Fibroblast of villous mesenchyme (primary cell): Measurements from ENCODE around the gene DEDD2. TPM values are rescaled to one million over a fixed set of nuclear protein-coding genes. Genes with fewer than 3 reads are reported as not detected.

Experiments used
- DNase-seq: peaks from one replicate; pipeline ENCODE4 v3.0.0-alpha.2; 2010; ENCODE audit warnings: low read depth
- H3K4me3 ChIP-seq: 2 replicates; pipeline ENCODE4 v1.5.1; 2011; ENCODE audit warnings: low read depth, mild to moderate bottlenecking, low read length
- CTCF ChIP-seq: IDR thresholded peaks from 2 replicates; pipeline ENCODE4 v1.5.1; 2012; ENCODE audit warnings: low read depth, mild to moderate bottlenecking, low read length; ENCODE audit not compliant: insufficient read depth
- total RNA-seq: library from RNA; depleted of rRNA; stranded (reverse); fragments of >200 nt; gene quantifications from 2 replicates; pipeline ENCODE4 v1.2.3, GENCODE V29; 2012

DEDD2 gene
- total RNA-seq, 1 donor = 15.1 TPM

DNA sequence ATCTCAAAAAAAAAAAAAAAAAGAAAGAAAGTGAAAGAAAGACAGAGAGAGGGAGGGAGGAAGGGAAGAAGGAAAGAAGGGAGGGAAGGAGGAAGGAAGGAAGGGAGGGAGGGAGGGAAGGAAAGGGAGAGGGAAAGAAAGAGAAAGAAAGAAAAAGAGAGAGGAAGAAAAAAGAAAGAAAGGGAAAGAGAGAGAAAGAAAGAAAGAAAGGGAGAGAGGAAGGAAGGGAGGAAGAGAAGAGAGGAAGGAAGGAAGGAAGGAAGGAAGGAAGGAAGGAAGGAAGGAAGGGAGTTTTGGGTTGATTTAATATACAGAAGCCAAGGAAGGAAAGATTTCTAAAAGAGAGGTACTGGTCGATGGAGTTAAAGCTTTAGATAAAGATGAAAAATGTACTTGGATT lies 28.8 kb downstream of the DEDD2 start:
- H3K4me3 ChIP-seq = no peak overlapping the region
- TF ChIP-seq CTCF = no peak
- DNase-seq = no peak

DNA sequence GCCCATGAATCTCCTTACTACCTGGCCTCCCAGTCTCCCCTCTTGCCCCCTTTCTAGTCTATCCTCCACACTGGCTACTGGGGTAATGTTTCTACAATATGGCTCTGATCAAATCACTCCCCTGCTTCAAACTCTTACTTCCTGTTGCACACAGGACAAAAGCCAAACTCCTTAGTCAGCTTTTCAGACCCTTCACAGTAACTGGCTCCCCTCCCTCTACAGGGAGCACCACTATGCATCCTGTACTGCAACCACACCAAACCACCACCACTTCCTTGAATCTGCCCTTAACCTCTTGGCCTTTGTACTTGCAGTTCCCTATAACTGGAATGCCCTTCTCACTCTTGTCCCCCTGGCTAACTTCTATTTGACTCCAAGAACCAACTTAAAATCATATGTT lies 32.2 kb downstream of the DEDD2 start:
- DNase-seq = no peak
- TF ChIP-seq CTCF = no peak
- H3K4me3 ChIP-seq = no peak overlapping the region

- peak; percentile 89 for TF ChIP-seq CTCF
- DNase-seq = peak; percentile 80
- no peak overlapping the region for H3K4me3 ChIP-seq
These were observed 33.0 kb downstream of the DEDD2 start for GRCh38 chr19:42184401-42184861.

DNA sequence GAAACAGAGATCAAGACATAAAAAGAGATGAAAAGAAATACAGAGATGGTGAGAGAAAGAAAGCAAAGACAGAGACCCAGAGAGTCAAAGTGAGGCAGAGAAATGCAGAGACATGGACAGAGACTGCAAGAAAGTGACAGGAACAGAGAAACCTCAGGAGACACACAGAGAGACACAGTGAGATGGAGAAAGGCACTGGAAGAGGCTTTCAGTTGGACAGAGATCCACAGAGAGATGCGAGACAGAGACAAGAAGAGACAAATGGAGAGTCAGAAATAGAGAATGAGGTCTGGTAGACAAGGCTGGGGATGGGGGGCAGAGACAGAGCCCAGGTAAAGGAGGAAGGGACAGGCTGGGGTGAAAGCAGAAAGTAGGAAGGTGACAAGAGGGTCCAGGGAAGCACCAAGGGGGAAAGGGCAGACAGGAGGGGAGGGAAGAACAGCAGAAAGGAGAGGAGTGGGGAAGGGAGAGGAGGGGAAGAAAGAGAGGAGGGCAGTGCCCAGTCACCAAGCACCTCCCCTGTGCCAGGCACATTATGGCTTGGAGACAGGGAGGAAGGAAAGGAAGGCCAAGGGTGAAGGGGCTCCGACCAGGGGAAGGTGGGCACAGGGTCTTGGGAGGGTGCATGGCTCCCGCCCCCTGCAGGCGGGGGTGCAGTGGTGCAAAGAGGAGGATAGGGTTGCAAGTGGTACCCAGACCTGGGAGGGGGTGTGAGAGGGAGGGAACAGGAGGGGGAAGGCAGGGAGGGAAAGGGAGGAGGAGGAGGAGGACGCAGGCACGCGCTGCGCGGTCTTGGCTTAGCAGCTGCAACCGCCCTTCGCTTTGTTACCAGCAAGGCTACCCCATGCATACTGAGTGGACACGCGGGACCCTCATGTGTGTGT lies 38.4 kb downstream of the DEDD2 start:
- no peak for TF ChIP-seq CTCF
- H3K4me3 ChIP-seq = no peak overlapping the region
- no peak for DNase-seq

- no peak overlapping the region for H3K4me3 ChIP-seq
- TF ChIP-seq CTCF = no peak
- no peak for DNase-seq
These were observed 39.8 kb downstream of the DEDD2 start for GRCh38 chr19:42177686-42178019.

DNA sequence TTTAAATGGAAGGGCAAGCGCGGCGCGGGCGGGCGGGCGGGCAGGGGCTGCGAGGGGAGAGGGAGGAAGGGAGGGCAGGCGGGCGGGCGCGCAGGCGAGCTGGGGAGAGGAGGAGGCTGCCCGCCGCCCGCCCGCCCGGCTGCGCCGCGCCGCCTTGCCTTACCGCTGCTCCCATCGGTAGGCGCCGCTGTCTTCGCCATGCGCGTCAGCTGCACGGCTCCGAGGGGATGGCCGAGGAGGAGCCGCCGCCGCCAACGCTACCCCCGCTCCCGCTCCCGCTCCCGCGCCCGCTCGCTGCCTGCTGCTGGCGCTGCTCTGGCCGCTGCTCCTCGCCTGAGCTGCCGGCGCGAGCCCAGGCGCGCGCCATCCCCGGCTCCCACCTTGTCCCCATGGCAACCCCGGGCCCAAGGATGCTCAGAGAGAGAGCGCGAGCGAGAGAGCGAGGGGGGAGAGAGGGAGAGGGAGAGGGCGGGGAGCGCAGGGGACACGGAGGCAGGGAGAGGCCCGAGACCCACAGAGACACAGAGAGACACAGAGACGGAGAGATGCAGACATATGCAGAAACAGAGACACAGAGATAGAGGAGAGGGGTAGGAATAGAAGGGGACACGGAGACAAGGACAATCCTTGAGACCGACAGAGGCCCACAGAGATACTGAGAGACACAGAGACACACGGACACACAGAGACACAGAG lies 40.3 kb downstream of the DEDD2 start:
- H3K4me3 ChIP-seq = peak overlapping the region; percentile 53
- peak; percentile 74 for DNase-seq
- peak; percentile 31 for TF ChIP-seq CTCF

DNA sequence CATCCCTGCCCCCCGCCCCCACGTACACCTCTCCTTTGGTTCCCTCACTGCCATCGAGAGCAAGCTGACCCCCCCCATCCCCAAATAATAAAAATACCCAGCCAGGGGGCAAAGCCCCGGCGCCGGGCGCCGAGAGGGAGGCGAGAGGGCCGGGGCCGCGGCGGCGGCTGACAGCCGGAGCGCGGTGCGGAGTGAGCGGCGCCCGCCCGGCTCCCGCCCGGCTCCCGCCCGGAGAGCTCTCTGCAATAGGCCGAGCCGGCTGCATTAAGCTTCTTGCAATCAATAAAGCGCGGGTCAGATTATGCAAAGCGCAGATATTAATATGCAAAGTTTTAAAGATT lies 40.9 kb downstream of the DEDD2 start:
- TF ChIP-seq CTCF = no peak
- no peak for DNase-seq
- peak overlapping the region; percentile 53 for H3K4me3 ChIP-seq
